ACC112 (cell line): Measurements from ENCODE around the gene SCO2.
"Not testable (repeated sequence)": the region's sequence is repeated elsewhere in the genome, so short reads cannot be mapped to it uniquely, and the experiment has no call there.

Experiments used
- H2AFZ ChIP-seq: fragments of 200-600 bp; sonication (generic); one replicate; pipeline ENCODE4 v1.6.0; 2017; ENCODE audit warnings: antibody characterized with exemption, low read length; ENCODE audit not compliant: unreplicated experiment
- H3K27ac ChIP-seq: fragments of 200-600 bp; sonication (generic); 2 replicates; pipeline ENCODE4 v1.5.1; 2014; ENCODE audit warnings: low read depth, mild to moderate bottlenecking, antibody characterized with exemption, low read length, moderate library complexity
- H3K27me3 ChIP-seq: fragments of 200-600 bp; sonication (generic); 2 replicates; pipeline ENCODE4 v1.6.1; 2014; ENCODE audit warnings: mild to moderate bottlenecking, antibody characterized with exemption, low read length, moderate library complexity, mixed read lengths; ENCODE audit not compliant: insufficient read depth
- H3K36me3 ChIP-seq: fragments of 200-600 bp; sonication (generic); 2 replicates; pipeline ENCODE4 v1.6.1; 2016; ENCODE audit warnings: mild to moderate bottlenecking, antibody characterized with exemption, low read length, moderate library complexity, mixed read lengths; ENCODE audit not compliant: insufficient read depth
- H3K4me1 ChIP-seq: fragments of 200-600 bp; sonication (generic); one replicate; pipeline ENCODE4 v1.6.1; 2016; ENCODE audit warnings: low read length, mixed read lengths; ENCODE audit not compliant: insufficient read depth, unreplicated experiment, control insufficient read depth
- H3K4me3 ChIP-seq: fragments of 200-600 bp; sonication (generic); 2 replicates; pipeline ENCODE4 v1.5.1; 2014; ENCODE audit warnings: mild to moderate bottlenecking, low read depth, low read length
- H3K79me2 ChIP-seq: fragments of 200-600 bp; sonication (generic); one replicate; pipeline ENCODE4 v1.6.0; 2016; ENCODE audit warnings: low read length; ENCODE audit not compliant: control insufficient read depth, unreplicated experiment, insufficient read depth

The SCO2 gene

GRCh38 chr22:50523806-50524675, 1.4 kb downstream of the SCO2 start:
- H3K36me3 ChIP-seq: no peaks in the 10 kb centered on the region
- peaks cover 9% of the 10 kb centered on the region for H3K79me2 ChIP-seq
- no peak overlapping the region for H3K27ac ChIP-seq
- H3K4me3 ChIP-seq: peak overlapping the region; percentile 79
- H3K4me1 ChIP-seq: peaks cover 16% of the 10 kb centered on the region
- H3K27me3 ChIP-seq: no peaks in the 10 kb centered on the region
- no peak overlapping the region for H2AFZ ChIP-seq

- Histone ChIP-seq H3K27me3 (no peaks in the 10 kb centered on the region), H3K4me1 (peaks cover 14% of the 10 kb centered on the region), H3K36me3 (no peaks in the 10 kb centered on the region), H3K4me3 (no peak overlapping the region; the same call in 1 of the 2 replicates), H2AFZ (no peak overlapping the region), H3K79me2 (peaks cover 5% of the 10 kb centered on the region), H3K27ac (no peak overlapping the region)
Measured at GRCh38 chr22:50523458-50523805, 2.0 kb downstream of the SCO2 start.

- H3K4me1 ChIP-seq: peaks cover 11% of the 10 kb centered on the region
- H3K27me3 ChIP-seq: no peaks in the 10 kb centered on the region
- H3K79me2 ChIP-seq: peaks cover 5% of the 10 kb centered on the region
- H3K36me3 ChIP-seq: no peaks in the 10 kb centered on the region
- no peak overlapping the region for H2AFZ ChIP-seq
- H3K27ac ChIP-seq: no peak overlapping the region
- no peak overlapping the region for H3K4me3 ChIP-seq
Measured at GRCh38 chr22:50522806-50523438, 2.5 kb downstream of the SCO2 start.

DNA sequence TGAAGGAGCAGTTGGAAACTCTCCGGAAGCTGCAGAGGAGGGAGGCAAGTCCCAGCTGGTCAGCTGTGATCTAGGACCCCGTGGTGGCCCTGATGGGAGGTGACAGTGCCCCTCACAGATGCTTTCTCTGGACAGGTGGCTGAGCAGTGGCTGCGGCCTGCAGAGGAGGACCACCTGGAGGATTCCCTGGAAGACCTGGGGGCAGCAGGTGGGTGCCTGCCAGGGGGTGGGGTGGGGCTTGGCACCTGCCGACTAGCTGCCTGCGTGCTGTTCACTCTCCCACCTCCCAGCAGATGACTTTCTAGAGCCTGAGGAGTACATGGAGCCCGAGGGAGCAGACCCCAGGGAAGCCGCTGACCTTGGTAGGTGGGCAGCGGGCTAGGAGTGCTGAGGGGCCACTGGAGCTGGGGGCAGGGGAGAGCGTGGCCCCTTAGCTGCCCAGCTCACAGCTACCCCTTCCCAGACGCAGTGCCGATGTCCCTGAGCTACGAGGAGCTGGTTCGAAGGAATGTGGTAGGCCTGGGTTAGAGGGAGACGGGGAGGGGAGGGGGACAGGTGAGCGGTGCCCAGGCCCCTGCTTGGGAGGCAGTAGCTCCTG, 3.1 kb downstream of the SCO2 start:
- Histone ChIP-seq H3K79me2 (peaks cover 5% of the 10 kb centered on the region), H3K36me3 (no peaks in the 10 kb centered on the region), H3K4me3 (no peak overlapping the region), H3K27me3 (no peaks in the 10 kb centered on the region), H3K27ac (no peak overlapping the region), H2AFZ (no peak overlapping the region), H3K4me1 (peaks cover 9% of the 10 kb centered on the region)

DNA sequence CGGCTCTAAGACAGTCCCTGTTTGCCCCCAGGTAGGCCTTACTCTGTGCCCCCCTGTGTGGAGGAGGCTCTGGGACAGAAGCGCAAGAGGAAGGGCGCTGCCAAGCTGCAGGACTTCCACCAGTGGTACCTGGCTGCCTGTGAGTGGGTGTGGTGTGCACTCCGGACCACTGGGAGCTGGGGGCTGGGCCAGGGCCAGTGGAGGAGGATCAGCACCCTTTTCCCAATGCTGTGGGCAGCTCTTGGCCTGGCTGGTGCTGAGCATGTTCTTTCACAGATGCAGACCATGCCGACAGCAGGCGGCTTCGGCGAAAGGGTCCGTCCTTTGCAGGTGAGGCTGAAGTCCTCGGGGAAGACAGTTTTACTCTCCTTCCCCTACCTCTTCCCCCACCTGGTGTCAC, 3.7 kb downstream of the SCO2 start:
- no peak overlapping the region for H3K27ac ChIP-seq
- H3K79me2 ChIP-seq: peaks cover 5% of the 10 kb centered on the region
- no peaks in the 10 kb centered on the region for H3K27me3 ChIP-seq
- H3K4me3 ChIP-seq: no peak overlapping the region
- no peak overlapping the region for H2AFZ ChIP-seq
- peaks cover 6% of the 10 kb centered on the region for H3K4me1 ChIP-seq
- no peaks in the 10 kb centered on the region for H3K36me3 ChIP-seq

DNA sequence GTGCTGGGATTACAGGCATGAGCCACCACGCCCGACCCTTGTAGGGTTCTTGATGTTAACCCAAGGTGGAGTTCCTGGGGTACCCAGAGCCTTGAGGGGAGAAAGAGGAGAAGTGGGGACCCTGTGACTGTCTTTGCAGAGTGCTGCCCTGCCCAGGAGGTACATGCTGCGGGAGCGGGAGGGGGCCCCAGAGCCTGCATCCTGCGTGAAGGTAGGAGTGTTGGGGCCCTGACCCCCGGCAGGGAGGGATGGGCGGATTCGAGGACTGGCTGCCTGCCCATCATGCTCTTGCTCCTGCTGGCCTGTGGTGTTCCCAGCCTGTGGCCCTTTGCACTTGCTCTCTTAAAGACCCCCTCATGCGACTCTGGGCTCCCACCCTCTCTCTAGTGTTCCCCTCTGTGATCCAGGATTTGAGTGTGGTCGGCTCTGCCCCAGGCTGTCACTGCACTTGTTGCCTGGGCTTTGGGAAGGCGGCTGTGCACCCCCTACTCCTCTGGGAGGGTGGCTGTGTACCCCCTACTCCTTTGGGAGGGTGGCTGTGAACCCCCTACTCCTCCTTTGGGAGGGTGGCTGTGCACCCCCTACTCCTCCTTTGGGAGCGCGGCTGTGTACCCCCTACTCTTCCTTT, 4.5 kb downstream of the SCO2 start:
- H3K27ac ChIP-seq: no peak overlapping the region
- peaks cover 6% of the 10 kb centered on the region for H3K4me1 ChIP-seq
- peaks cover 5% of the 10 kb centered on the region for H3K79me2 ChIP-seq
- H3K36me3 ChIP-seq: no peaks in the 10 kb centered on the region
- no peak overlapping the region for H2AFZ ChIP-seq
- H3K4me3 ChIP-seq: no peak overlapping the region
- no peaks in the 10 kb centered on the region for H3K27me3 ChIP-seq

- H2AFZ ChIP-seq, H3K27ac ChIP-seq, H3K4me3 ChIP-seq, H3K36me3 ChIP-seq, H3K4me1 ChIP-seq, H3K27me3 ChIP-seq, H3K79me2 ChIP-seq: not testable (repeated sequence)
Measured at GRCh38 chr22:50520184-50520583, 5.2 kb downstream of the SCO2 start.

GRCh38 chr22:50519151-50519550, 6.2 kb downstream of the SCO2 start:
- Histone ChIP-seq H3K4me1 (peaks cover 2% of the 10 kb centered on the region), H3K27me3 (no peaks in the 10 kb centered on the region), H3K4me3 (no peak overlapping the region), H3K79me2 (peaks cover 11% of the 10 kb centered on the region), H3K27ac (no peak overlapping the region), H3K36me3 (no peaks in the 10 kb centered on the region), H2AFZ (no peak overlapping the region)

- peaks cover 14% of the 10 kb centered on the region for H3K79me2 ChIP-seq
Measured at GRCh38 chr22:50518606-50519005, 6.8 kb downstream of the SCO2 start.

GRCh38 chr22:50517495-50518260, 7.7 kb downstream of the SCO2 start:
- Histone ChIP-seq H3K4me1 (no peaks in the 10 kb centered on the region), H3K4me3 (no peak overlapping the region), H3K27ac (no peak overlapping the region), H3K27me3 (no peaks in the 10 kb centered on the region), H3K36me3 (no peaks in the 10 kb centered on the region), H2AFZ (no peak overlapping the region), H3K79me2 (peaks cover 19% of the 10 kb centered on the region)

More at GRCh38 chr22:50518606-50519005, 6.8 kb downstream of the SCO2 start:
- H2AFZ ChIP-seq: no peak overlapping the region
- H3K4me1 ChIP-seq: no peaks in the 10 kb centered on the region
- no peak overlapping the region for H3K27ac ChIP-seq
- no peaks in the 10 kb centered on the region for H3K27me3 ChIP-seq
- no peaks in the 10 kb centered on the region for H3K36me3 ChIP-seq
- no peak overlapping the region for H3K4me3 ChIP-seq
